BJ (cell line): ENCODE results near the gene BTG4. TPM values are rescaled to one million over a fixed set of nuclear protein-coding genes. Genes with fewer than 3 reads are reported as not detected.

Experiments used
- CTCF ChIA-PET: fragments of 350-600 bp; formaldehyde crosslinking; extraction: SDS; loops from one replicate; lab custom pipeline; 2021; ENCODE audit warnings: antibody characterized with exemption, inconsistent platforms; lab: Yijun Ruan, JAX
- POLR2A ChIA-PET: fragments of 300-600 bp; sonication (Branson Sonifier 250); formaldehyde crosslinking; extraction: SDS; loops from one replicate; lab custom pipeline; 2021; ENCODE audit warnings: antibody characterized with exemption; lab: Charles Lee
- DNase-seq: peaks from one replicate; pipeline ENCODE4 v3.0.0-alpha.2; 2011; ENCODE audit warnings: low read depth
- H3K27me3 ChIP-seq: 2 replicates; pipeline ENCODE4 v1.6.0; 2011; ENCODE audit warnings: low read length; ENCODE audit not compliant: control insufficient read depth, insufficient read depth
- H3K36me3 ChIP-seq: 2 replicates; pipeline ENCODE4 v1.5.1; 2011; ENCODE audit warnings: low read length; ENCODE audit not compliant: control insufficient read depth, insufficient read depth
- H3K4me3 ChIP-seq: 2 replicates; pipeline ENCODE4 v1.5.1; 2011; ENCODE audit warnings: low read depth, mild to moderate bottlenecking, control low read depth, low read length
- CTCF ChIP-seq: IDR thresholded peaks from 2 replicates; pipeline ENCODE4 v1.5.1; 2011; ENCODE audit warnings: low read depth, mild to moderate bottlenecking, control low read depth, inconsistent platforms, low read length, moderate library complexity; ENCODE audit not compliant: insufficient read depth
- polyA plus RNA-seq: library from polyadenylated mRNA; depleted of rRNA; stranded (reverse); fragments of >200 nt; gene quantifications from 2 replicates; pipeline ENCODE4 v1.2.3, GENCODE V29; 2011

BTG4 gene
- polyA plus RNA-seq, 1 experiment: not detected

DNA sequence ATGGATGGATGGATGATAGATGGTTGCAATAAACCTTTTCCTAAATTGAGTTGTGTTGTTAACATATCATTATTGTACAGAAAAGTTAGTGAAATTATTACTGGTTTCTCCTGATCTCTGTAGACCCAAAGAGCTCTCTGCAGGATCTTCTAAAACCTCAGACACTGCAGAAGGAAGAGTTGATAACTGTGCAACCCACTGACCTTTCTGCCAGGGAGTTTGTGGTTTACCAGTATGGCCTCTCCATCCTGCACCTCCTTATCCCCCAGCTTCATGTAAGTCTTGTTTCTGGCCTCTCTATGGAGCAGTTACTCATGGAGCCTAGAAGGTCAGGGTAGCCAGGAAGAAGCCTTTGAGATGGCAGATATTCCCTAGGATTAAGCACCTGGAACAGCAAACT, 45.6 kb downstream of the BTG4 start:
- Histone ChIP-seq H3K36me3 (no peaks in the 10 kb centered on the region), H3K27me3 (no peaks in the 10 kb centered on the region), H3K4me3 (no peak overlapping the region)
- no peak for DNase-seq
- TF ChIP-seq CTCF: no peak
- ChIA-PET POLR2A (no interaction called here), CTCF (no interaction called here)

- no peak for TF ChIP-seq CTCF
- ChIA-PET CTCF (interaction anchor here (0.7 to 1.6 kb wide), 5 partner anchors 9 to 132 kb away, joined by 3 to 7 read pairs (median 6); no protein-coding TSS in a partner anchor), POLR2A (no interaction called here)
- DNase-seq: no peak
- Histone ChIP-seq H3K36me3 (no peaks in the 10 kb centered on the region), H3K27me3 (no peaks in the 10 kb centered on the region), H3K4me3 (no peak overlapping the region)
Observed at GRCh38 chr11:111465400-111465799, 46.8 kb downstream of the BTG4 start.

DNA sequence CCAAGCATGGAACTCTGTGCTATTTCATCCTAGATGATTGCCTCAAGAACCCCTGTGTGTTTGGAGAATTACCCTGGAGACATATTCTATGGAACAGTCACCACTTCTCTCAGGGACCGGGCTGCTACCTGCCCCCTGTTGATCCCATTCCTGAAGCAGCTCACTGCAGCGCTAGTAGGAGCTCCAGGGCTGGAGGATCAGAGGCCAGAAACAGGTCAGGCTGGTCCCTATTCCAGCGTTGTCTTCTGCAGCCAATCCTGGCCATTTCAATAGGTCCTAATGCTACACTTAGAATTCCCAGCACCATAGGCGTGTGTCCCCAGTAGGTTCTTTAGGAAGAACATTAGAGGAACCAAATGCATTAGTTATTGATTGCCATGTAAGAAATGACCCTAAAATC, 48.9 kb downstream of the BTG4 start:
- DNase-seq: no peak
- Histone ChIP-seq H3K4me3 (no peak overlapping the region), H3K36me3 (no peaks in the 10 kb centered on the region), H3K27me3 (no peaks in the 10 kb centered on the region)
- TF ChIP-seq CTCF: no peak
- POLR2A ChIA-PET: no interaction called here
- CTCF ChIA-PET: interaction anchor here (1.9 kb wide), 1 partner anchor 8 kb away, joined by 10 read pairs; no protein-coding TSS in a partner anchor

DNA sequence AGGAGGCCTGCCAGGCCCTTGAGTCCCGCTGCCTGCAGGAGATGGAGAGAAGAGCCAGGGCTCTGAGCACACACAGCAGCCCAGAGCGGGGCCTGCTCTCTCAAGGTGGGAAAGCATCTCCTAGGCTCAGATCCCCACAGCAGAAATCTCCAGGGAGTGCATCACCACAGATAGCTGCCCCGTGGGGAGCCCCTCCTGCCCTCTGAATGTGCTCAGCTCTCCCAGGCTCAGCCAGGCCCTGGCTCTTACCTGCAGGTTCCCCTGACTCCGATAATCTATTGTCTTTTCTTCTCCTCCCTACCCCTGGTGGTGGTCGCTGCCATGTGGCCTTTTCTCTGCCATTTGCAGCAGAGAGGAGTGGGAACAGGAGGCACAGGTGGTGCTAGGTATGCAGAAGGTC, 49.9 kb downstream of the BTG4 start:
- POLR2A ChIA-PET: no interaction called here
- CTCF ChIA-PET: interaction anchor here (1.4 kb wide), 2 partner anchors 104 to 124 kb away, joined by 3 to 4 read pairs; no protein-coding TSS in a partner anchor
- TF ChIP-seq CTCF: no peak
- DNase-seq: no peak
- Histone ChIP-seq H3K27me3 (no peaks in the 10 kb centered on the region), H3K36me3 (no peaks in the 10 kb centered on the region), H3K4me3 (no peak overlapping the region)

DNA sequence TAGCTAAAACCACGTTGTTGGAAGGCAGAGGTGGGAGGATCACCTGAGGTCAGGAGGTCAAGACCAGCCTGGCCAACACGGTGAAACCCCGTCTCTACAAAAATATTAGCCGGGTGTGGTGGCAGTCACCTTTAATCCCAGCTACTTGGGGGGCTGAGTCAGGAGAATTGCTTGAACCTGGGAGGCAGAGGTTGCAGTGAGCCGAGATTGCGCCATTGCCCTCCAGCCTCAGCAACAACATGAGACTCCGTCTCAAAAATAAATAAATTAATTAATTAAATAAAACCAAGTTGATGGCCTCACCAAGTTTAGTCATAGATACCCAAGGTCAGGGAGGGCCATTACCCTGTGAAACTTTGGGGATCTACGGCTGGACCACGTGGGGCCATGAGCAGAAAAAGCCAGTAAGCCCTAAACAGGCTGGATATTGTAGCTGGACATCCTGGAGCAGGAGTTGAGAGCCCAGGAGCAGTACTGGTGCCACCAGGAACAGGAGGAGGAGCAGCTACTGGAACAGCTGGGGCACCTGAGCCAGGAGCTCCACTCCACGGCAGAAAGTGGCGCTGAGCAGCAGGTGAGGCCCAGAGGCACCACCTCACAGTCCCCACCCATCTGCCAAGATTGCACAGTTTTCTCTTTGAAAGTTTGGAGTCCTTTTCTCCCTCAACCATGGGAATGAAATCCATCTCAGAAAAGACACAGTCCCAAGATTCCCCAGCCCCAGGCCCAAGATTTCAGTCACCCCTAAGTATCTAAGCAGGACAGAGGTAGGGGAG, 50.5 kb downstream of the BTG4 start:
- Histone ChIP-seq H3K27me3 (no peaks in the 10 kb centered on the region), H3K4me3 (no peak overlapping the region), H3K36me3 (no peaks in the 10 kb centered on the region)
- TF ChIP-seq CTCF: no peak
- ChIA-PET CTCF (interaction anchor here (1.4 kb wide), 2 partner anchors 105 to 125 kb away, joined by 3 to 4 read pairs; no protein-coding TSS in a partner anchor), POLR2A (no interaction called here)
- no peak for DNase-seq
